GM12801 (cell line): ENCODE data around the gene PALMD.

ENCODE experiments used
- TF ChIP-seq, protein P1 (sequence below): IDR thresholded peaks from one replicate; pipeline ENCODE4 v1.5.1; 2011; ENCODE audit warnings: control low read depth; ENCODE audit not compliant: insufficient read length; ENCODE audit errors: extremely low read depth

Gene PALMD

DNA sequence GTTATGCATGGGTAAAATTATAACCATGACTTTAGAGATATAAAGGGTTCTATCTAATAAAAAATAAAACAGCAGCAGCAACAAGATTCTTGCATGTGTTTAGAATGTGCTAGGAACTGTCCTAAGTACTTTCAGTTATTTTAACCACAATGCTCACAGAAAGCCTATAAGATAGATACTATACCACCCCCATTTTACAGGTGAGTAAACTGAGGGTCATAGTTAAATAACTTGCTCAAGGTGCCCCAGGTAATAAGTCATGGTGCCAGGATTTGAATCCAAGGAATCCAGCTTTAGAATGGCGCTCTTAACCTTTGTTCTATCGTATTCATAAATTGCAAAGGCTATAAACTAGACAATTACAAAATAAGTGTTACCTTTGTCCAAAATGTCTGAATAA, 67.1 kb downstream of the PALMD start:
- TF ChIP-seq, protein P1, sequence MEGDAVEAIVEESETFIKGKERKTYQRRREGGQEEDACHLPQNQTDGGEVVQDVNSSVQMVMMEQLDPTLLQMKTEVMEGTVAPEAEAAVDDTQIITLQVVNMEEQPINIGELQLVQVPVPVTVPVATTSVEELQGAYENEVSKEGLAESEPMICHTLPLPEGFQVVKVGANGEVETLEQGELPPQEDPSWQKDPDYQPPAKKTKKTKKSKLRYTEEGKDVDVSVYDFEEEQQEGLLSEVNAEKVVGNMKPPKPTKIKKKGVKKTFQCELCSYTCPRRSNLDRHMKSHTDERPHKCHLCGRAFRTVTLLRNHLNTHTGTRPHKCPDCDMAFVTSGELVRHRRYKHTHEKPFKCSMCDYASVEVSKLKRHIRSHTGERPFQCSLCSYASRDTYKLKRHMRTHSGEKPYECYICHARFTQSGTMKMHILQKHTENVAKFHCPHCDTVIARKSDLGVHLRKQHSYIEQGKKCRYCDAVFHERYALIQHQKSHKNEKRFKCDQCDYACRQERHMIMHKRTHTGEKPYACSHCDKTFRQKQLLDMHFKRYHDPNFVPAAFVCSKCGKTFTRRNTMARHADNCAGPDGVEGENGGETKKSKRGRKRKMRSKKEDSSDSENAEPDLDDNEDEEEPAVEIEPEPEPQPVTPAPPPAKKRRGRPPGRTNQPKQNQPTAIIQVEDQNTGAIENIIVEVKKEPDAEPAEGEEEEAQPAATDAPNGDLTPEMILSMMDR, result no peak

DNA sequence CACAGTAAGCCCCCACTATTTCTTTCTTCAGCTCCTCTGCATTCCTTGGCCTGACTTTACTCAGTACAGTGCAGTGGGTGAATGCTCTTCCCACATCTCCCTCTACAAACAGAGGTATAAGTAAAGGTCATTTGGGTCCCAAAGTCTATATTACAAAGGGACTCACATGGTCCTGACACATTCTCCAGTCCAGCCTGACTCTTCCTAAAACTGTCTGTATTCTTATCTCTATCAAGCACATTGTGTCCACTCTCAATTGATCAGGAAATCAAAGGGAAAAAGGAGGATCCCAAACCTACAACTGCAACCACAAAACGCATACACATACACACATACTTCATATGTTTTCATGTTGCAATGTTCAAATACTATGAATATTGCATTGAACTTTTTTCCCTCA, 71.1 kb downstream of the PALMD start:
- TF ChIP-seq, protein P1, result no peak

DNA sequence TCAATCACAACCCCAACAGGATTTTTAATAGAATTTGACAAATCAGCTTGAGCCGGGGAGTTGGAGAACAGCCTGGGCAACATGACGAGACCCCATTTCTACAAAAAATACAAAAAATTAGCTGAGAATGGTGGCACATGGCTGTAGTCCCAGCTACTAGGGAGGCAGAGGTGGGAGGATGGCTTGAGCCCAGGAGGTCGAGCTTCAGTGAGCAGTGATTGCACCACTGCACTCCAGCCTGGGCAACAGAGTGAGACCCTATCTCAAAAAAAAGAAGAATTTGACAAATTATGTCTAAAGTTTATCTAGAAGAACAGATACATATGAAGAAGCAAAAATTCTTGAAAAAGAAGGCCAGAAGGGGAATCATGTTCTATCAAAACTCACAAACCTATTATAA, 77.3 kb downstream of the PALMD start:
- TF ChIP-seq, protein P1, result no peak

DNA sequence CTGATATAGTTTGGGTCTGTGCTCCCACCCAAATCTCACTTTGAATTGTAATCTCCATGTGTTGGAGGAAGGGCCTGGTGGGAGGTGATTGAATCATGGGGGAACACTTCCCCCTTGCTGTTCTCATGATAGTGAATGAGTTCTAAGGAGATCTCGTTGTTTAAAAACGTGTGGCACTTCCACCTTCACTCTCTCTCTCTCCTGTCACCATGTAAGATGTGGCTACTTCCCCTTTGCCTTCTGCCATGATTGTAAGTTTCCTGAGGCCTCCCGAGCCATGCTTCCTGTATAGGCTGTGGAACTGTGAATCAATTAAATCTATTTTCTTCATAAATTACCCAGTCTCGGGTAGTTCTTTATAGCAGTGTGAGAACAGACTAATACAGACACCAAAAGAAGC, 80.1 kb downstream of the PALMD start:
- TF ChIP-seq, protein P1, result no peak

DNA sequence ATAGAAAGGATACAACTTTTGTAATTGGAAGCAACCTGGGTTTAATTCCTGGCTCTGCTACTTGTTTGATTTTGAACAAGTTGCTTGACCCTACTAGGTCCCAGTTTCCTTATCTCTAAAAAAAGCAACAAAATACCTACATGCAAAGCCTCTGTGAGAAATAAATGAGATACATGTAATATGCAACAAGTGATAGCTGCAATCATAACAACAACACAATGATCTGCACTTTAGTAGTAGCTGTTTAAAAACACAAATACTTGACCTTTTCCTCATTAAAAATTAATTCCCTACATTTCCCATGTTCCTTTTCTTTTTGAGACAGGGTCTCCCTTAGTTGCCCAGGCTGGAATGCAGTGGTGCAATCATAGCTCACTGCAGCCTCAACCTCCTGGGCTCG, 80.5 kb downstream of the PALMD start:
- TF ChIP-seq, protein P1, result no peak

DNA sequence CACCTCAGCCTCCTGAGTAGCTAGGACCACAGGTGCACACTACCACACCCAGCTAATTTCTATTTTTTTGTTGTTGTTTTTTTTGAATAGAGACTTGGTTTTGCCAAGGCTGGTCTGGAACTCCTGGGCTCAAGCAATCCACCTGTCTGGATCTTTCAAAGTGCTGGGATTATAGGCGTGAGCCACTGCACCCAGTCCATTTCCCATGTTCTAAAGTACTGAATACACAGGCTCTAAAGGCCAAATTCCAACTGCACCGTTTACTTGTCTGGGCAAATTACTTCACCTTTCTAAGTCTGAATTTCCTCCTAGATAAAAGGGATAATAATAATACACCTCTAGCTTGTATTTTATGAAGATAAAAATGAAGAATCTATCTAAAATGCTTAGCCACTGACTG, 80.9 kb downstream of the PALMD start:
- TF ChIP-seq, protein P1, result no peak

DNA sequence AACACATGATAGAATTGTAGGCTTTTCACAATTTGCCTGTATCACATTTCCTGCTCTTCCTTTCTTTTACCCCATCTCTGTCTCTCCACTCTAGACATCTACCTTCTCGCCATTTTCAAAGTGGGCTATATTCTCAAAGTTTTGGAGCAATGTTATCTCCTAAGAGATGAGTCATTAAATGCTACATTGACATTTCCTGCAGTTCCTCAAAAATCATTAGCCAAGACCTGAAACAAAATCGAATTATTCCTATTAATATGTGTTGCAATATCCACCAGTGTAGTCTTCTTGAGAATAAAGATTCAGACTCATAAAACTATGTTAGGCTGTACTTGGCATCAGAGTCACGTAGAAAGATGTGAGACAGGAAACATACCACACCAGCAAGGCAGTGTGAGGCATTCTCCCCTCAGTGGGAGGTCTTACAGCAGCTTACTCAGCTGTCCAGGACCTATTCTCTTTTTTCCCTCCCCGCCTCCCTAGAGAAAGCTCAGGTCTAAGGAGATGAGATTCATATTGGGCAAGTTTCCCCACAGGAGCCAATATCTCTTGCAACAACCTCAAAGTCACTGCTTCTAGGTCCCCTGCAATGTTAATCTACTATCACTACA, 81.8 kb downstream of the PALMD start:
- TF ChIP-seq, protein P1, result no peak
